Measurements from ENCODE around the gene PFN3. TPM values are rescaled to one million over a fixed set of nuclear protein-coding genes. Genes with fewer than 3 reads are reported as not detected.

Gene PFN3
- total and polyA plus RNA-seq, 2 of the 13 experiments (the other 11 are each of a cell fraction or from before 2014, with no cell fraction given) = not detected

- TF ChIP-seq E2F5 (CRISPR knock-in tag; conservative IDR thresholded peaks at IDR 0.05) (no peak), ZNF362 (CRISPR knock-in tag; IDR thresholded peaks at IDR 0.05; ENCODE audit: borderline replicate concordance) (no peak), ZNF550 (CRISPR knock-in tag; IDR thresholded peaks at IDR 0.05; ENCODE audit: borderline replicate concordance) (no peak), SMAD9 (CRISPR knock-in tag; IDR thresholded peaks at IDR 0.05) (no peak), ZNF484 (CRISPR knock-in tag; IDR thresholded peaks at IDR 0.05; ENCODE audit: borderline replicate concordance, low read depth) (no peak), MTERF4 (CRISPR knock-in tag; IDR thresholded peaks at IDR 0.05) (peak; percentile 77), EZH2 (conservative IDR thresholded peaks at IDR 0.05; ENCODE audit: low read depth, low read length) (no peak), GABPB1 (CRISPR knock-in tag; IDR thresholded peaks at IDR 0.05) (no peak), RAD51 (IDR thresholded peaks at IDR 0.05; ENCODE audit: borderline replicate concordance) (no peak), HINFP (CRISPR knock-in tag; IDR thresholded peaks at IDR 0.05; ENCODE audit: low read depth) (no peak), ZNF619 (CRISPR knock-in tag; IDR thresholded peaks at IDR 0.05) (no peak; the same call in 1 of the 2 replicates), ZNF546 (CRISPR knock-in tag; conservative IDR thresholded peaks at IDR 0.05) (0 out of 2 replicates have a peak, but pooled peaks have one; percentile 21), HNRNPLL (IDR thresholded peaks at IDR 0.05; ENCODE audit: low read depth, low read length, poor library complexity, severe bottlenecking) (no peak), ZNF674 (CRISPR knock-in tag; IDR thresholded peaks at IDR 0.05; ENCODE audit: low read depth) (no peak), TAF1 (CRISPR knock-in tag; IDR thresholded peaks at IDR 0.05) (no peak), SOX6 (IDR thresholded peaks at IDR 0.05) (no peak), SOX6 (CRISPR knock-in tag; IDR thresholded peaks at IDR 0.05) (no peak), ZNF740 (CRISPR knock-in tag; IDR thresholded peaks at IDR 0.05) (no peak), MXI1 (IDR thresholded peaks at IDR 0.05; ENCODE audit: borderline replicate concordance, low read depth, low read length) (no peak), HNRNPL (IDR thresholded peaks at IDR 0.05; ENCODE audit: low read depth, low read length) (0 out of 2 replicates have a peak, but pooled peaks have one; percentile 5), KMT2B (CRISPR knock-in tag; IDR thresholded peaks at IDR 0.05) (no peak), ZNF451 (CRISPR knock-in tag; IDR thresholded peaks at IDR 0.05) (0 out of 2 replicates have a peak, but pooled peaks have one; percentile 27), ATAD3A (CRISPR knock-in tag; IDR thresholded peaks at IDR 0.05) (no peak), ZBTB26 (CRISPR knock-in tag; IDR thresholded peaks at IDR 0.05; ENCODE audit: borderline replicate concordance) (0 out of 2 replicates have a peak, but pooled peaks have one; percentile 9)
Observed at GRCh38 chr5:177377851-177378776, 22.3 kb downstream of the PFN3 start (continued).

All from HepG2 (cell line).